HepG2 (cell line): ENCODE data around the gene RHOG. TPM values are rescaled to one million over a fixed set of nuclear protein-coding genes. Genes with fewer than 3 reads are reported as not detected.
A peak's percentile ranks its signal among the peaks of the same experiment; 100 is the strongest.

Experiments used
- E2F2 ChIP-seq: sonication (generic); formaldehyde crosslinking; IDR thresholded peaks from 2 replicates; pipeline ENCODE4 v1.4.0; 2020; ENCODE audit warnings: missing genetic modification reagents, borderline replicate concordance
- GABPA ChIP-seq, 2 experiments: IDR thresholded peaks; 2 replicates each; pipeline ENCODE4 v1.6.1; 2011 to 2016; ENCODE audit warnings: low read depth in 2 of 2, low read length in 1 of 2, missing biosample characterization in 1 of 2, missing genetic modification characterization in 1 of 2
- HIC2 ChIP-seq: sonication (generic); formaldehyde crosslinking; IDR thresholded peaks from 2 replicates; pipeline ENCODE4 v1.9.0; 2022; ENCODE audit warnings: low read depth, missing genetic modification reagents
- HMG20A ChIP-seq: IDR thresholded peaks from 2 replicates; pipeline ENCODE4 v1.6.1; 2016; ENCODE audit warnings: borderline replicate concordance
- MEIS2 ChIP-seq: sonication (generic); formaldehyde crosslinking; IDR thresholded peaks from 2 replicates; pipeline ENCODE4 v1.9.0; 2021; ENCODE audit warnings: mild to moderate bottlenecking, missing genetic modification reagents
- PITX1 ChIP-seq: sonication (generic); formaldehyde crosslinking; IDR thresholded peaks from 2 replicates; pipeline ENCODE4 v1.5.1; 2020; ENCODE audit warnings: mild to moderate bottlenecking, missing genetic modification reagents
- POLR2AphosphoS2 ChIP-seq: IDR thresholded peaks from 2 replicates; pipeline ENCODE4 v1.6.1; 2011; ENCODE audit warnings: low read depth, low read length, improper control_type of control experiment
- POLR2G ChIP-seq: fragments of 200-400 bp; formaldehyde crosslinking; IDR thresholded peaks from 2 replicates; pipeline ENCODE4 v1.6.1; 2018; ENCODE audit warnings: mild to moderate bottlenecking, low read depth, low read length, moderate library complexity
- RAD51 ChIP-seq: fragments of 450-650 bp; IDR thresholded peaks from 2 replicates; pipeline ENCODE4 v1.6.1; 2016; ENCODE audit warnings: borderline replicate concordance
- SMAD9 ChIP-seq: sonication (generic); formaldehyde crosslinking; IDR thresholded peaks from 2 replicates; pipeline ENCODE4 v1.5.1; 2020; ENCODE audit warnings: mild to moderate bottlenecking, missing genetic modification reagents
- ZBTB39 ChIP-seq: sonication (generic); formaldehyde crosslinking; IDR thresholded peaks from 2 replicates; pipeline ENCODE4 v1.5.0; 2020; ENCODE audit warnings: missing genetic modification reagents
- ZFY ChIP-seq: sonication (generic); formaldehyde crosslinking; IDR thresholded peaks from 2 replicates; pipeline ENCODE4 v1.4.0; 2020; ENCODE audit warnings: missing genetic modification reagents
- ZGPAT ChIP-seq: IDR thresholded peaks from 2 replicates; pipeline ENCODE4 v1.6.1; 2016; ENCODE audit warnings: mild to moderate bottlenecking
- ZMAT5 ChIP-seq: sonication (generic); formaldehyde crosslinking; IDR thresholded peaks from 2 replicates; pipeline ENCODE4 v1.5.0; 2020; ENCODE audit warnings: mild to moderate bottlenecking, low read depth, missing genetic modification reagents, borderline replicate concordance
- ZNF609 ChIP-seq: sonication (generic); formaldehyde crosslinking; IDR thresholded peaks from 2 replicates; pipeline ENCODE4 v1.4.0; 2020; ENCODE audit warnings: mild to moderate bottlenecking, missing genetic modification reagents, borderline replicate concordance
- ZNF652 ChIP-seq: IDR thresholded peaks from 2 replicates; pipeline ENCODE4 v1.6.1; 2016; ENCODE audit warnings: low read depth, borderline replicate concordance
- polyA plus RNA-seq, 8 experiments: library from polyadenylated mRNA; depleted of rRNA in 3 of 8; stranded (reverse) in 7 of 8; unstranded in 1 of 8; fragments of >200 nt; fragmentation: Illumina TruSeq in 4 of 8; extraction: Trizol in 4 of 8; gene quantifications; 2 replicates each; pipeline versions ENCODE4 v1.2.1 to v1.2.3, GENCODE V29; 2011 to 2016; ENCODE audit warnings: low read depth in 4 of 8, missing spikeins in 1 of 8, mixed read lengths in 1 of 8; ENCODE audit not compliant: insufficient read depth in 1 of 8
- total RNA-seq, 5 experiments: library from RNA; depleted of rRNA; stranded (reverse); fragments of >200 nt; fragmentation: Illumina TruSeq; extraction: Trizol; gene quantifications; 2 replicates each; pipeline ENCODE4 v1.2.3, GENCODE V29; 2016; ENCODE audit warnings: low read depth in 1 of 5

Gene RHOG
- total and polyA plus RNA-seq, 2 of the 13 experiments (the other 11 are each of a cell fraction or from before 2014, with no cell fraction given): 7.7 to 23.4 TPM

GRCh38 chr11:3797329-3798090, 43.2 kb downstream of the RHOG start, which contains the start of gene NUP98 (continued):
- TF ChIP-seq ZNF652 (CRISPR knock-in tag) (peak; percentile 86), POLR2AphosphoS2 (no peak), ZNF609 (peak; percentile 65; the same call in 1 of the 2 replicates), HMG20A (CRISPR knock-in tag) (0 out of 2 replicates have a peak, but pooled peaks have one; percentile 29), PITX1 (CRISPR knock-in tag) (peak; percentile 71; the same call in 1 of the 2 replicates), GABPA (IDR thresholded peaks at IDR 0.05; ENCODE audit: low read depth, low read length) (peak; percentile 55), GABPA (CRISPR knock-in tag; IDR thresholded peaks at IDR 0.05; ENCODE audit: low read depth) (peak; percentile 77), MEIS2 (CRISPR knock-in tag) (0 out of 2 replicates have a peak, but pooled peaks have one; percentile 63), E2F2 (CRISPR knock-in tag) (peak; percentile 78; the same call in 1 of the 2 replicates), ZMAT5 (CRISPR knock-in tag) (no peak), HIC2 (peak; percentile 14; the same call in 1 of the 2 replicates), ZFY (CRISPR knock-in tag) (peak; percentile 96), SMAD9 (0 out of 2 replicates have a peak, but pooled peaks have one; percentile 42), ZBTB39 (CRISPR knock-in tag) (peak; percentile 75; the same call in 1 of the 2 replicates), POLR2G (peak; percentile 95), ZGPAT (CRISPR knock-in tag) (peak; percentile 79), RAD51 (no peak)
